Ureter (tissue), 1 donor: ENCODE results near the gene BANP. TPM values are rescaled to one million over a fixed set of nuclear protein-coding genes. Genes with fewer than 3 reads are reported as not detected.
A peak's percentile ranks its signal among the peaks of the same experiment; 100 is the strongest.
"Not testable (repeated sequence)": the region's sequence is repeated elsewhere in the genome, so short reads cannot be mapped to it uniquely, and the experiment has no call there.

Experiments
- DNase-seq: peaks from one replicate; pipeline ENCODE4 v3.0.0-alpha.2; 2020; ENCODE audit warnings: low spot score
- total RNA-seq: library from RNA; stranded (reverse); gene quantifications from one replicate; pipeline ENCODE4 v1.2.4, GENCODE V29; 2023
- donor health status: DM: yes; HTN: yes; CAD: no.

Gene BANP
- total RNA-seq, 1 donor from 2014 or later = 30.9 TPM

DNA sequence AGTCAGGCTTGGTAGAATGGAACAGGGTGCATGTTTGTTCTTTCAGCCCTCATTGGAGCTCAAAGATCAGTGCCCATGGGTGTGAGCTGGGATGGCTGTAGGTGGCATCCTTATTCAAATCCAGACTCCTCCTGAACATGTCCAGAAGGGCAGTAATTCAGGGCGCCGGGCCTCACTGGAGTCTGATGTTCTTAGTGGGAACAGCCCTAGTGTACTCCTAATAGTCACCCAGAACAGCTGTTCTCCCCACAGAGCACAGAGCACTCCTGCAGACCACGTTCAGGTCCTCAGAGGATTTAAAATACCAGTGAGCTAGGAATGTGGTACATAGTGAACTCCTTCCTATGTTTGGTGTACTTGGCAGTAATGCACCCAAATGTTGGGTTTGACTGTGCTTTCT, 96.2 kb downstream of the BANP start:
- no peak for DNase-seq

GRCh38 chr16:88048985-88049384, 97.8 kb downstream of the BANP start:
- DNase-seq = no peak

DNA sequence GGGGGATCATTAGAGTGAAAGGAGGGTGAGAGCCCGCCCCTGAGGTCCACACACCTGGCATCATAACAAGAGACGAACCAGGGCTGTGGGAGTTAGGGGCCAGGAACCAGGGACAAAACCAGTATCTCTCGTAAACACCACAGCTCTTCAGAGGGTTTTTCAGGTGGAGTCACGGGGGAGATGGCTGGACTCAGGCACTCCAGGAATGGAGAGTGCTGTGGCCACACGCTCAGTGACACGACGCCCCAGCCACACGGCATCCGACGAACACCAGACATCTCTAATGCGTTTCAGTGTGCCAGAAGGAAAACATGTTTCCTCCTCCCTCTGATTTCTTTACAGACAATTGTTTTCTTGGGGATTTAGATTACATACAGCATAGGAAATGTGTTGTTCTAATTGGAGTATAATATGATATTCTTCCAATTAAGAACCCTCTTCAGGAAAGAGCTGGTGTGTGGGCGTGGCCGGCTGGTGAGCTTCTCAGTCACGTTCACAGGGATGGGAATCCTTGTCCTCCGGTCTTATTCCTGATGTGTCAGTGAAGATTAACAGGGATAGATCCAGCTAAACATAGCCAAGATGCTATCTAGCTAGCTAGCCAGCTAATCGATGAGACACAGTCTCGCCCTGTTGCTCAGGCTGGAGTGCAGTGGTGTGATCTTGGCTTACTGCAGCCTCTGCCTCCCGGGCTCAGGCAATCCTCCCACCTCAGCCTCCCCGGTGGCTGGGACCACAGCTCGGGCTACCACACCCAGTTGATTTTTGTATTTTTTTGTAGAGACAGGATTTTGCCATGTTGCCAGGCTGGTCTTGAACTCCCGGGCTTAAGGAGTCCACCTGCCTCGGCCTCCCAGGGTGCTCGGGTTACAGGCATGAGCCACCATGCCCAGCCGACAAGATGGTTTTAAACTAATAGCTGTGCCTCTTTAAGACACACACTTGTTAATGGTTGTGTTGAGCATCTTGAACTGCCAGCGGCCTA, 98.6 kb downstream of the BANP start:
- DNase-seq = no peak

DNA sequence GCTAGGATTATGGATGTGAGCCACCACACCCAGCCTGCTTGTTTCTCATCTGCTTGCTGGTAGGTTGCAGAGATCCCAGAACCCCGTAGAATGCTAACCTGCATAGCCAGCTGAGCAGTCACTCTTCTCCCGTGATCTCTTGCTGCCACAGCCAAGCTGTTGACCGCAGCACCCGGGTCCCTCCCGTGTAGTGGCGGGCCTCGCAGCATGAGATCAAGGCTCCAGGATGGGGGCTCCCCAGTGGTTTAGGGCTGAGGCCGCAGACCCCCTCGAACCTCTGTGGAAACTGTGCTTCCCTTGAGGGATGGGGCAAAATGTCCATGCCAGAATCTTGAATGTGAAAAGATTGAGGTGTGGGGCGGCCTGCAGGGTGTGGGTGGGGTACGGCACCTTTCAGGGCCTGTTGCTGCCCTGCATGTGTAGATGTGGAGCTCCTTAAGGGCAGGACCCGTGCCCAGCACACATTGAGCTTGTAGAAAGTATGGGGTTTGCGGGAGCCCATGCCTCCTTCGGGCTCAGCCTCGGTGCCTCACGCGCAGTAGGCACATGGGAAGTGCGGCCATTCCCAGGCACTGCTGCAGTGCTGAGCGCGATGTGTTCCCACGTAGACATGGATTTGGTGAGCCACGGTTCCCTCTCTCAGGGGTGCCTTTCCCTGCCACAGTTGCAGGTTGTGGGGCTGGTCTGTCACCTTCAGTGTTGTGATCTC, 99.9 kb downstream of the BANP start:
- no peak for DNase-seq

DNA sequence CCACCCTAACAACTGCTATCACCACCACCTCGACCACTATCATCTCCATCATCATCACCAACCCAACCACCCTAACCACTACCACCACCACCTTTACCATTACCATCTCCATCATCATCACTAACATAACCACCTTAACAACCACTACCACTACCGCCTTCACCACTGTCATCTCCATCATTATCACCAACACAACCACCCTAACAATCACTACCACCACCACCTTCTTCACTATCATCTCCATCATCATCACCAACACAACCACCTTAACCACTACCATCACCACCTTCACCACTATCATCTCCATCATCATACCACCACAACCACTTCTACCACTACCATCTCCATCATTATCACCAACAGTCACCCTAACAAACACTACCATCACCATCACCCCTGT, 101.4 kb downstream of the BANP start:
- no peak for DNase-seq

DNA sequence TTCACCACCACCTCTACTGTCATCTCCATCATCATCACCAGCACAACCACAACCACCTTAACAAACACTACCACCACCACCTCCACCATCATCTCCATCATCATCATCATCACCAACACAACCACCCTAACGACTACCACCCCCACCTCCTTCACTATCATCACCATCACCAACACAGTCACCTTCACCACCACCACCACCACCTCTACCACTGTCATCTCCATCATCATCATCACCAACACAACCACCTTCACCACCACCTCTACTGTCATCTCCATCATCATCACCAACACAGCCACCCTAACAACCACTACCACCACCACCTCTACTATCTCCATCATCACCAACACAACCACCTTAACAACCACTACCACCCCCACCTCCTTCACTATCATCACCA, 102.2 kb downstream of the BANP start:
- DNase-seq = not testable (repeated sequence)

GRCh38 chr16:88055356-88055755, 104.1 kb downstream of the BANP start:
- DNase-seq = no peak

DNA sequence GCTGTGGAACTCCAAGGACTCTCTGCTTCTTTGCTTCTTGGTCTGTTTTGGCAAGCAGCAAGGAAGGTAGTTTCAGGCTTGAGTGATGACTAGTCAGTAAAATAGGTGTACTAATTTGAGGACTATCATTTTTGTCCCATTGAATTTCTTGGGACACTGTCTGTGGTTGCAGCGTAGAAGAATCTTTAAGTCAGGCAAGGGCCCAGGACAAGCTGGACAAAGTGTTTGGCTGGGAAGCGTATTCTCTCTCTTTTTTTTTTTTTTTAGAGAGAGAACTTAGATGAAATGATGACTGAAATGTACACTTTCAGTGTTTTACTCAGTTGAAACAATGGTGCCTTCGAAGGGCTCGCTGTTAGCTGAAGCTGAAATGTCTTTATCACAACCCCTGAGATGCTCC, 105.0 kb downstream of the BANP start:
- DNase-seq = no peak

- DNase-seq = no peak
Observed at GRCh38 chr16:88057656-88058055, 106.4 kb downstream of the BANP start.

DNA sequence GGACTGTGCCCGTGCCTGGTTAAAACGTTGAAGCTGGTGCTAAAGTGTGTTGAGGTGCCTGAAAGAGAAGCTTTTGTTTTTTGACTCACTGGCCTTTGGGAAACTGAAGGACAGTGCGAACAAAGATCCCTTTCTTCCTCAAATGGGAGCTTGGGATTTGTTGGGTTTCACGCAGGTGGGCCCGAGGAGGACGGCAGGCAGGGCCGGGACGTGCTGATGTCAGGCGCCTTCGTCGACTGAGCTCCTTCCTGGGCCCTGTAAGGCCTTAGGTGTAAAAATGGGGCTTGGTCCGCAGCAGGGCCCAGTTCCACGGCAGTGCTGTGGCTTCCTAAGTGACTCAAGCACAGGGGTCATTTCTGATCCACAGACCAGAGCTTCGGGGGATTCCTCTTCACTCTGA, 106.9 kb downstream of the BANP start:
- DNase-seq = no peak

- no peak for DNase-seq
Observed at GRCh38 chr16:88058817-88059216, 107.6 kb downstream of the BANP start.

DNA sequence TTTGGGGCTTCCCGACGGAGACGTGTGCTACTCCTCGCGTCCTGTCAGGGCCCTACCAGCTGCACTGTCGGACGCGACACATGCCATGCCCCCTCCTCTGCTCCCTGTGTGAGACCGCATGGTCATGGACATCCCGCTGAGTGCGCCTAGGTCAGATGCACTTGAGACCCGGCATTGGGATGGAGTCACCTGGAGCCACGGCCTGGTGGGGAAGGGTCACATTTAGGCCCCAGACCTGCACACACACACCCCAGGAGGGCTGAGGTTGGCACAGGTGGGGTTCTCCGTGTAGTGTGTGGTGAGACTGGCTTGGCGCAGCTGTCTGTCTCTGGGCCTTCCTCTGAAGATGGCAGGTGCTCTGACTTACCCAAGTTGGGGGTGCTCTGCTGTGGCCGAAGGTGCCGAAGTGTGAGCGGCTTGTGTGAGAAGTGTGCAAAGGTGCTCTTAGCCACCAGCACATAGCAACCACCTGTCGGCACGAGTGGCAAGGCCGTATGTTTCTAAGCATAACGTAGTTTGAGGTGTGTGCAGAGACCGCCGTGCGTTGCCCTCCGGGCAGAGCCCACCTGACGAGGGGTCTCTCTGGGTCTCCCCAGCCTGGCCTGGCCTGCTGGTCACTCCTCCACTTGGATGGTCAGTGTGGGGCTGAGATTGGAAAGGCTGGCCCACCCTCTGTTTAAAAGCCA, 108.6 kb downstream of the BANP start:
- DNase-seq = no peak

DNA sequence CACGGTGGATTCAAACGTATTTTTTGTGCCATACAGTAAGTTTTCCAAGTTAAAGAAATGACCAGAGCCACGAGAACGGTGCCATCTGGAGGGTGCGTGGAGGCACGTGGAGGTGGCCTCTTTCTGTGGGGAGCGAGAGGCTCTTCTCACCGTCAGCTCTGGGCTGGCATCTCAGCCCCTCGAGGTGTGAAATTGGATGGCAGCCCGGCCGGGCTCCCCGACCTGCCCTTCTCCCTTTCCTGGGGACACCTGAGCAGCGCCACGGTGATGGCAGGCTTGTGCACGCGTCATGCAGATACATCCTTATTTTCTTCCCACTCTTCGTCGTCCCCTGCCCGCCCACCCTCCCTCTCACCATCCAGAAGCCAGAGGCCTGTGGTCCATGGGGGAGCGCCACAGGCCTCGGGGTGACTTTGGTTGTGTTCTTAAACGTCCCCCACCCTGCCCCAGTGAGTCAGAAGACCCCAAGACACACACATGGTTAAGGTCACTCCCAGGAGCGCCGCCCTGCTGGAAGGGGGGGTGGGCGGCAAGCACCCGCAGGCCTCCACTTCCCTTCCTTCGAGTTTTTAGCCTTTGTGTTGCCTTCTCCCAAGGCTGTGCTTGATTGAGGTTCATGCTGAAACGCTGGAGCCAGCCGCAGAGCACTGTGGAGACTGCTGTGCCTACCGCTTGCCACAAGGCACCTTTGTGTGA, 109.4 kb downstream of the BANP start:
- no peak for DNase-seq

- DNase-seq = no peak
Observed at GRCh38 chr16:88061346-88062110, 110.3 kb downstream of the BANP start.

DNA sequence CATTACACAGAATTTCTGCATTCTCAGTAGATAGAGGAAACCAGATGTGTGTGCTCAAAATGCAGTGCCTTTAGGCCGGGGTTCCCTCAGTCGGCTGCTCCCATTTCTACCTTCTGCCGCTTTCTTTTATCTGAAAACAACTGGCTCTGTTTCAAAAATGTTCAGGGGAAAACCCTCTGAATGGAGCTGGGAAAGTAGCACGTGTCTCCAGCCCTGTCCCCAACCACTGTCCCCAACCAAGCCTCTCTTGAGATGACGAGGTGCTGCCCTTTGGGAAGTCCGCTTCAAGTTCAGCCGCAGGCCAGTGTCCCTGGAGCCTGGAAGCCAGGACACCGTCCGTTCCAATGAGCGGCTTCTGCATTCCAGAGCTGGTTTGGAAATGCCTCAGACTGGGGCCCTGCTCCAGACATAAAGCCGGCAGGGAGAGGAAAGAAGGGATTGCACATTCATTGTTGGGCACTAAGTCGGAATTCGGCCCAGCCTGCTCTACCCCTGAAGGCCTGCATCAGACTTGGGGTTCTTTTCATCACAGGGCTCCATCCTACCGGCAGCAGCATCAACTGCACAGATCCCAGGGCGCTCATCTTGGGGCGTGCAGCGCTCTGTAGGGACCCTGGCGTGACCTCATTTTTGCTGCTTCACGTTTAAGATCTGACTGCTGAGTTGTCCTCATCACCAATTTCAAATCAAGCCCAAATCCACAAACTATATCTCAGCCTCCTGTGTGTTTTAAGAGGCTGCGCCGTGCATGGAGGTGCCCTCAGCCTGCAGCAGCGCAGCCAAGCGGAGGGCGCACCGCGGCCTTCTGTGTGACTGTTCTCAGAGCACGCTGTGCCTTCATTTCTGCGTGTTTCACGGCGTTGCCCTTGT, 111.3 kb downstream of the BANP start:
- DNase-seq = no peak

DNA sequence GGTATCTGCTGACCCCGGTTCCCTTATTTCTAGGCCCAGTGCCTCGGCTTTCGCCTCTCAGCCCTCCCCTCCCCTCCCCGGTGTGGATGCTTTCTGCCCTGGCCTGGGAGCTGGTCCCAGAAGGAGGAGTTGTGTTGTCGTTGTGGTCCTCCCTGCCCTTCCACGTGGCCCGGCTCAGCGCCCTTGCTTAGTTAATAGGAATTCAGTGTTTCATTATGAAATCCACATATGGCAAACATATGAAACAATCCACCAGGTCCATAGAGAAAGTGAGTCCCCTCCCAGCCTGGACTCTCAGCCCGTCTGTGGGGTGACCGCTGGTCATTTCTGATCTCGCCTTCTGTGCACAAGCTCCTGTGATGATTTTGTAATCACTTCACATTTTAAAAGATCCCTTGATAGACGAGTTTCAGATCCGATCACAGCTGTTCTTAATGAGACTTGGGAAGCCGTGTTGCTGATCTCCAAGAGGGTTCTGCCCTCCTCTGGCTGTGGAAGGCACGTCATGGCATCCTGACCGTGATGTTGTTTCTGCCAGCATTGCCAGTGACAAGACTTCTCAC, 112.1 kb downstream of the BANP start:
- peak; percentile 62 for DNase-seq

- DNase-seq = no peak
Observed at GRCh38 chr16:88064011-88064888, 113.0 kb downstream of the BANP start.

GRCh38 chr16:88064889-88065746, 113.9 kb downstream of the BANP start:
- DNase-seq = no peak
